GM21825 (cell line): ENCODE results near the gene SLC30A10.
"Not testable (repeated sequence)": the region's sequence is repeated elsewhere in the genome, so short reads cannot be mapped to it uniquely, and the experiment has no call there.

ENCODE experiments used
- ATAC-seq: cut with Tn5 transposase; IDR thresholded peaks from one replicate; pipeline ENCODE4 v1.9.1; 2021; ENCODE audit warnings: mild to moderate bottlenecking, moderate library complexity; ENCODE audit not compliant: unreplicated experiment

Gene SLC30A10

DNA sequence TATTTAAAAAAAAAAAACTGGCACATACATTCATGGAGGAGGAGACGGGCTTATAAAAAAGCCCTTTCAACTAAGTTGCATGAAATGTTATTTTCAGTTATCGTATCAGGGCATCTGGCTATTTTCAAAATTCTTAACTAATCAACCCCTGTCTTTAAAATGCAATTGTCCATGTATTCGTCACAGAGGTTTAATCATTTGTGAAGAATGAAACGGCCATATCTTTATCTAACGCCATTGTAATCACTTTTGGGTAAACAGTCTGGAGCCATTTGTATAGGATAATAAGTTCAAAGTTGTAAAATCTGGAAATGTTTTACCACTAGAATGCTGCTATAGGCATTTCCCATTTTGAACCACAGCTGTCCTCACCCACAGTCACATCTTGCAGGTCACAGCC lies 30.4 kb downstream of the SLC30A10 start:
- no peak for ATAC-seq

DNA sequence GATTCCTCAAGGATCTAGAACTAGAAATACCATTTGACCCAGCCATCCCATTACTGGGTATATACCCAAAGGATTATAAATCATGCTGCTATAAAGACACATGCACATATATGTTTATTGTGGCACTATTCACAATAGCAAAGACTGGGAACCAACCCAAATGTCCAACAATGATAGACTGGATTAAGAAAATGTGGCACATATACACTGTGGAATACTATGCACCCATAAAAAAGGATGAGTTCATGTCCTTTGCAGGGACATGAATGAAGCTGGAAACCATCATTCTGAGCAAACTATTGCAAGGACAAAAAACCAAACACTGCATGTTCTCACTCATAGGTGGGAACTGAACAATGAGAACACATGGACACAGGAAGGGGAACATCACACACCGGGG lies 36.1 kb downstream of the SLC30A10 start:
- ATAC-seq: not testable (repeated sequence)

DNA sequence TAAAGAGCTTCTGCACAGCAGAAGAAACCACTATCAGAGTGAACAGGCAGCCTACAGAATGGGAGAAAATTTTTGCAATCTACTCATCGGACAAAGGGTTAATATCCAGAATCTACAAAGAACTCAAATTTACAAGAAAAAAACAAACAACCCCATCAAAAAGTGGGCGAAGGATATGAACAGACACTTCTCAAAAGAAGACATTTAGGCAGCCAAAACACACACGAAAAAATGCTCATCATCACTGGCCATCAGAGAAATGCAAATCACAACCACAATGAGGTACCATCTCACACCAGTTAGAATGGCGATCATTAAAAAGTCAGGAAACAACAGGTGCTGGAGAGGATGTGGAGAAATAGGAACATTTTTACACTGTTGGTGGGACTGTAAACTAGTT lies 36.5 kb downstream of the SLC30A10 start:
- not testable (repeated sequence) for ATAC-seq

DNA sequence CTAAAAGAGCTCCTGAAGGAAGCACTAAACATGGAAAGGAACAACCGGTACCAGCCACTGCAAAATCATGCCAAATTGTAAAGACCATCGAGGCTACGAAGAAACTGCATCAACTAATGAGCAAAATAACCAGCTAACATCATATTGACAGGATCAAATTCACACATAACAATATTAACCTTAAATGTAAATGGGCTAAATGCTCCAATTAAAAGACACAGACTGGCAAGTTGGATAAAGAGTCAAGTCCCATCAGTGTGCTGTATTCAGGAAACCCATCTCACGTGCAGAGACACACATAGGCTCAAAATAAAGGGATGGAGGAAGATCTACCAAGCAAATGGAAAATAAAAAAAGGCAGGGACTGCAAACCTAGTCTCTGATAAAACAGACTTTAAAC lies 39.7 kb downstream of the SLC30A10 start:
- ATAC-seq: not testable (repeated sequence)

DNA sequence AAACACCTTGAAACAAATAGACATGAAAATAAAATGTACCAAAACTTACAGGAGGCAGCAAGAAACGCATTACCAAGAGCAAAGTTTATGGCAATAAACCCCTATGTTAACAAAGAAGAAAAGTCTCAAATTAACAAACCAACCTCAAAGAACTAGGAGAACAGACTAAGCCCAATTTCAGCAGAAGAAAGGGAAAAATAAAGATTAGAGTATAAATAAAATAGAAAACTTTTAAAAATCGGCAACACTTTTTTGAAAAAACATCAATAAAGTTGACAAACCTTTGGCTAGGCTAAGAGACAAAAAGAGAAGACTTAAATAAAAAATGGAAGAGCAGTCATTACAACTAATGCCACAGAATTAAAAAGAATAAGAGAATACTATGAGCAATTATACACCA lies 42.7 kb downstream of the SLC30A10 start:
- ATAC-seq: no peak

DNA sequence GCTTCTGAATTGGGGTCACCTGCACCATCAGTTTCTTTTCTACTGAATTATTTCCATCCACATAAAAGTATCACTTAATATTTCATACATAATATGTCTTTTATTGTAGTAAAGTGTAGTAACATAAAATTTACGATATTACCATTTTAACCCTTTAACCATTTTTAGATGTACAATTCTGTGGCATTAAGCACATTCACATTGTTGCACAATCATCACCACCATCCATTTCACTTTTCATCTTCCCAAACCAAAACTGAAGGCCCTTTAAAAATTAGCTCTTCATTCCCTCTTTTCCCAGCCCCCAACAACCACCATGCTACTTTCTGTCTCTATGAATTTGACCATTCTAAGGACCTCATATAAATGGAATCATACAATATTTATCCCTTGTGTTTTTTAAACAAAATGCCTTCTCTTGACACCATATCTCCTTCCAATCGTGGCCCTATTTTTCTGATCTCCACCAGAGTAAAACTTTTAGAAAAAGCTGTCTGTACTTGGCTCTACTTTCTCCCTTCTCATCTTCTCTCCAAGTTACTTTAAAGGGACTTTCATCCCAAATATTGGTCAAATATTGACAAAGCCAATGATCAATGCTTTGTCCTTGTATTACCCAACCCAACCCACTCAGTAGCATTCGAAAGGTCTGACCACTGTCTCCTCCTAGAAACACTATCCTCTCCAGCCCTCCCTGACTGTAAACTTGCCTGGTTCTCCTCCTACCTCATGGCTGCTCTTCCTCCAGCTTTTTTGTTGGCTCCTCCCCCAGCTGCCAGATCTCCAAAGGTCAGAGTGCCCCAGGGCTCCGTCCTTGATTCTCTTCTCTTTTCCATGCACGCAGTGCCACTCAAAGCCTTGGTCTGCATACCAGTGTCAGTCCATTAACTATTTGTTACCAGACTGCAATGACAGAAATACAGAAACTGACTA lies 44.7 kb downstream of the SLC30A10 start:
- ATAC-seq: no peak

DNA sequence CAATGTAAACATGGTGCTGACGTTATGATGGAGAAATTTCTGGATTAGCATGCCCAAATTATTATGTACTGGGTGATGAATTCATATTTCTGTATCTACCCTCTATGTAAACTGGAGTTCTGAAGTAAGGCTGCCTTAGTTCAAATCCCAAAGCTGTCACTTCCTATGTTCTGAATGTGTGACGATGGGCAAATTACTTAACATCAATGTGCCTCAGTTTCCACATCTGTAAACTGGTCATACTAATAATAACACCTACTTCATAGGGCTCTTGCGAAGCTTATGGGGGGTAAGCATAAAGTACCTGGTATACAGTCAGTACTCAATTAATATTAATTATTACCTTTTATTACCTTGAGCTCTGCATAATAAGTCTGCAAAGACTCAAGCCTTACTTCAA lies 45.6 kb downstream of the SLC30A10 start:
- no peak for ATAC-seq

DNA sequence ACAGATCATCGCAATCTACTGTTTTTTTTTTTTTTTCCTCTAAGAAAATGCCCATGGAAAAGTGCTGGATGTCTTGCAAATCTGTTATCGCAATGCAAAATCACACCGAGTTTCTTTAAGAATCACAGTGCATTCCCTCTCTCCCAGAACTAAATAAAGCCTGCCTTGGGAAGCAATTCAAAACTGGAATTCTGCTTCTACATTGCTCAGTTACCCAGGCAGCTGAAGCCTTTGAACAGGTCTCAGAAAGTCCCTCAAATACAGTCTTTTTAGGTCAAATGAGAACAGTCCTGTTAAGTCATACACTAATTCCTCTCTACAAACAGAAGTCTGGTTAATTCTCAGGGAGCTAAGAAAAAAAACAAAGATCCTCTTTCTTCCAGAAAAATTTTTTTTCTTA lies 46.3 kb downstream of the SLC30A10 start:
- ATAC-seq: no peak

DNA sequence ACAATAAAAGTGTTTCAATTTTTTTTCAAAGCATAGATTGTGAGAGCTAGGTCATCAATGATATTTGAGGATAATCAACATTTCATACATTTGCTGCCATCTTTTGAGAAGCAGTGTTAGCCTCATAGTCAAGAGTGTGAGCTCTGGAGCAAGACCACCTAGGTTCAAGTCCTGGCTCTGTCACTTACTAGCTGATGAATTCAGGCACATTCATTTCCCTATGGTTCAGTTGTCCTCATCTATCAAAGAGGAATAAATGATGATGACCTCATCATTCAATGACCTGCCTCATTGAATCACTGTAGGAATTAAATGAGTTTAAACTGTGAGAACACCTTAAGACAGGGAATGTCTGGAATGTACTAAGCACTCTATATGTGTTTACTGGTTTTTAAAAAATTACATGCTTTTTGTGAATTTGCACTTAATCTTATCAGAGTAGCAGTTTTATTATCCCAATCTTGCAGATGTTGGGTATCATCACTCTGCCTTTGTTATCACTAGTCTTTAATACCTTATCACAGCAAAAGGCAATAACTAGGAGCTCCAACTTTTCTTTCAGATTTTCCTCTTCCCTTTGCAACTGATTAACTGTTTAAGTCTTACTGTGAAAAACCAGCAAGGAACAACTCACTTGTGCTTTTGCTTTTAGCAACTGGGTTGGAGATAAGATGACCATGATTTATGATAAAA lies 47.4 kb downstream of the SLC30A10 start:
- no peak for ATAC-seq

DNA sequence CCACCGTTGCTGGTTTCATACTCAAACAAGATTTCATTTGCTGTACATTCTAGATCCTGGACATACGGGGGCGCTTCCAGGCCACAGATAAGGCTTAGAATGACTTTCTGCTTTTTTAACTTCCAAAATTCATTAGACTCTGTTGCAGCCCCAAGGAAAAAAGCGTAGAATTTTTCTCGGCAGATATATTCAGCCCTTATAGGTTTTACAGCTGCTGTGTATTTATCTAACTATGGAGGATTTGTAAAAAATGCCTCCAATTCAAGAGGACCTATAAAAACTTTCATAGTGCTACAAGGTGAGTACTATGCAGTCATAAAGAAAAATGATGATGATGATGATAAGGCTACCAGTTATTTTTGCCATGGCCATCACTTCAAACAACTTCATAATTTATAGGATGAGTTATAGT lies 51.6 kb downstream of the SLC30A10 start:
- no peak for ATAC-seq

DNA sequence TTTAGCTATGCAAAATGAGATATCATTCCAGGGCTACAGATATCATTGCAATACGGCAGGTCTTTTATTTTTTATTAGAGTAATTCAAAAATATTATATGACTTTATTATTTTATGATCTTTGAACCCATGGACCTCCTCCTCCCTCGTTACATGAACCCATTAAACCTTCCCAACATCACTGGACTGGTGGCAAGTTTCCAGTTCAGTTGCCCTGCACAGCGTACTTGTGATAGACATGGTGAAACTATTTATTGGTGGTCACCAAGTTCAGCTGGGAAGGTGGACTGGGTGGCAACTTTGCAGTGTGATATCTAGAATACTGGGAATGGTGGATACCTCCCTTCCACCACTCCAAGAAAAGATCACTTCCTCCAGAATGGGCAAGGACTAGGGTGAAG lies 52.5 kb downstream of the SLC30A10 start:
- no peak for ATAC-seq

DNA sequence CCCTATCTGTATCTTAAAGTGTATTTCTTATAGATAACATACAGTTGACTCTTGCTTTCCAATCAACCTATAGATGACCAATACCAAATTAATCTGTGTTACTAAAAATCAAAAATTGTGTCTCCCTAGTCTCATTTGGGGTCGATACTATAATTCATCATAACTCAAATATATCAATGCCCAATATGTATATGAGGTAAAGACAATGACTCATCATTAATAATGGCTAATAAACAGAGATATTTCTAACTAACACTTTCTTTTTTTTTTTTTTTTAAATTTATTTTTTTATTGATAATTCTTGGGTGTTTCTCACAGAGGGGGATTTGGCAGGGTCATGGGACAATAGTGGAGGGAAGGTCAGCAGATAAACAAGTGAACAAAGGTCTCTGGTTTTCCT lies 55.8 kb downstream of the SLC30A10 start:
- ATAC-seq: not testable (repeated sequence)

DNA sequence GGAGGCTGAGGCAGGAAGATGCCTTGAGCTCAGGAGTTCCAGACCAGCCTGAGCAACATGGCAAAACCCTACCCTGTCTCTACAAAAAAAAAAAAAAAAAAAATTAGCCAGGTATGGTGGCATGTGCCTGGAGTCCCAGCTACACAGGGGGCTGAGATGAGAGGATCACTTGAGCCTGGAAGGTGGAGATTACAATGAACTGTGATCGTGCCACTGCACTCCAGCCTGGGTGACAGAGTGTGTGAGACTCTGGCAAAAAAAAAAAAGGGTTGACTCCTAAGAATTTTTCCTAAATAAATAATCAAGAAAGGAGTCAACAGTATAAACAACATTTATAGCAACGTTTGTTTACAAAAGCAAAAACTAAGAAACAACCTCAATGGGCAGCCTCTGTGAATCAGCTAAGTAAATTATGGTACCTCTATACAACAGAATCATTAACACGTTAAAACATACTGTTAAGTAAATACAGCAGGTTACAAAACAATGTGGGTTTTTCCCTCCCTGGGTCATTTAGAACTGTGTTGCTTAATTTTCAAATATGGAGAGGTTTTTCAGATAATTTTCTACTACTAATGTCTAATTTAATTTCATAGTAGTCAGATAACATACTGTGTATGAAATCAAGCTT lies 56.8 kb downstream of the SLC30A10 start:
- no peak for ATAC-seq

DNA sequence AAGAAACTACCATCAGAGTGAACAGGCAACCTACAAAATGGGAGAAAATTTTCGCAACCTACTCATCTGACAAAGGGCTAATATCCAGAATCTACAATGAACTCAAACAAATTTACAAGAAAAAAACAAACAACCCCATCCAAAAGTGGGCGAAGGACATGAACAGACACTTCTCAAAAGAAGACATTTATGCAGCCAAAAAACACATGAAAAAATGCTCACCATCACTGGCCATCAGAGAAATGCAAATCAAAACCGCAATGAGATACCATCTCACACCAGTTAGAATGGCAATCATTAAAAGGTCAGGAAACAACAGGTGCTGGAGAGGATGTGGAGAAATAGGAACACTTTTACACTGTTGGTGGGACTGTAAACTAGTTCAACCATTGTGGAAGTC lies 59.7 kb downstream of the SLC30A10 start:
- not testable (repeated sequence) for ATAC-seq
